H1 (cell line): ENCODE results near the gene NR1H2. TPM values are rescaled to one million over a fixed set of nuclear protein-coding genes. Genes with fewer than 3 reads are reported as not detected.

ENCODE experiments used
- CHD1 ChIP-seq: IDR thresholded peaks from 2 replicates; pipeline ENCODE4 v1.6.1; 2012; ENCODE audit warnings: low read depth, low read length, improper control_type of control experiment
- CHD2 ChIP-seq: IDR thresholded peaks from 2 replicates; pipeline ENCODE4 v1.6.1; 2012; ENCODE audit warnings: low read length, improper control_type of control experiment
- EGR1 ChIP-seq: IDR thresholded peaks from 2 replicates; pipeline ENCODE4 v1.6.1; 2011; ENCODE audit warnings: low read depth, low read length, borderline replicate concordance
- EZH2 ChIP-seq: fragments of 200-600 bp; sonication (generic); IDR thresholded peaks from 2 replicates; pipeline ENCODE4 v1.7.1; 2012; ENCODE audit warnings: low read depth, mild to moderate bottlenecking, moderate library complexity, low read length, inconsistent platforms; ENCODE audit not compliant: severe bottlenecking
- POU5F1 ChIP-seq: IDR thresholded peaks from 2 replicates; pipeline ENCODE4 v1.6.1; 2011; ENCODE audit warnings: low read depth, mild to moderate bottlenecking, low read length, moderate library complexity
- RAD21 ChIP-seq, 2 experiments: IDR thresholded peaks in 1 of 2; conservative IDR thresholded peaks in 1 of 2; 2 replicates each; pipeline ENCODE4 v1.6.1; 2011; ENCODE audit warnings: low read depth in 2 of 2, low read length in 2 of 2, improper control_type of control experiment in 1 of 2, inconsistent platforms in 1 of 2, mild to moderate bottlenecking in 1 of 2, moderate library complexity in 1 of 2
- RXRA ChIP-seq: IDR thresholded peaks from 2 replicates; pipeline ENCODE4 v1.6.1; 2011; ENCODE audit warnings: low read depth, mild to moderate bottlenecking, low read length, moderate library complexity; ENCODE audit not compliant: insufficient read depth
- SAP30 ChIP-seq: fragments of 300-600 bp; sonication (generic); IDR thresholded peaks from 2 replicates; pipeline ENCODE4 v1.7.1; 2012; ENCODE audit warnings: low read length, moderate library complexity, mild to moderate bottlenecking, inconsistent platforms; ENCODE audit not compliant: insufficient read depth, insufficient replicate concordance
- TBP ChIP-seq: IDR thresholded peaks from 2 replicates; pipeline ENCODE4 v1.6.1; 2011; ENCODE audit warnings: low read depth, low read length, improper control_type of control experiment
- polyA plus RNA-seq, 7 experiments: library from polyadenylated mRNA; depleted of rRNA in 3 of 7; stranded (reverse) in 5 of 7; unstranded in 2 of 7; fragments of >200 nt in 5 of 7; fragments of 200-250 nt in 2 of 7; gene quantifications; 1 replicate in 5 of 7; 2 replicates in 1 of 7; 4 replicates in 1 of 7; pipeline versions ENCODE4 v1.2.1 to v1.2.3, GENCODE V29; 2011 to 2013; ENCODE audit warnings: missing spikeins in 2 of 7, mixed read lengths in 2 of 7
- total RNA-seq: library from RNA; stranded (reverse); fragmentation: NEBNext Ultra II Directional; extraction: Animal tissue kit (Norgen Biotek cat#: 25700); gene quantifications from 2 replicates; pipeline ENCODE4 v1.2.1, GENCODE V29; 2021

The NR1H2 gene
- total and polyA plus RNA-seq, 2 of the 8 experiments (the other 6 are each of a cell fraction or from before 2014, with no cell fraction given), result 40.3 to 47.5 TPM

- no peak for TF ChIP-seq POU5F1
- TF ChIP-seq RXRA, result no peak
- TF ChIP-seq CHD1, result no peak
- no peak for TF ChIP-seq SAP30
- no peak for TF ChIP-seq EGR1
- no peak for TF ChIP-seq TBP
- TF ChIP-seq RAD21 (IDR thresholded peaks at IDR 0.05 in 1 of 2, conservative IDR thresholded peaks at IDR 0.05 in 1 of 2; ENCODE audit: low read depth in 2 of 2, low read length in 2 of 2), result no peak
- no peak for TF ChIP-seq CHD2
- no peak for TF ChIP-seq EZH2
These were observed 5.8 kb downstream of the NR1H2 start (continued) for GRCh38 chr19:50381881-50382729.
